ENCODE measurements around the gene COPB2. TPM values are rescaled to one million over a fixed set of nuclear protein-coding genes. Genes with fewer than 3 reads are reported as not detected.
A peak's percentile ranks its signal among the peaks of the same experiment; 100 is the strongest.

COPB2 gene
- total and polyA plus RNA-seq, 8 donors = 23.1 to 141 (median 56.0) TPM

DNA sequence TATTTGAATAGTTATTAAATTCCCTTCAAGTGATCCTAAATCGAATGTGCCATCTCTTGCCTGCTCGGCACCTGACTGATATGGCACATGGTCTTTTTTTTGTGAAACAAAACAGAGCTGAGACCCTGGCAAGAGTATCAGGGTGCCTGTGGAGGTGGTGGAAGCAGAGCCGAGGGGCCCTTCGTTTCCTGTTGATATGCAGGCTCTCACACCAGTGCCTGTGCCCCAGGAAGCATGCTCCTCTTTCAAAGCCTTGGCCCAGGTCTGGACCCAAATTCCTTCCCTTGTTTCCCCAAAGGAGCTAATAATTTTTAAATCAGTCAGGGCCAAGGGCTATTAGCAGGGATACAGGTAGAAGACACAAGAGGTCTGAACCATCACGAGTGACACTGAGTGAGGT, 67.1 kb downstream of the COPB2 start:
- peaks cover 0 to 22% (median 0%) of the 10 kb centered on the region in 3 donors for H3K27me3 ChIP-seq
- H3K4me1 ChIP-seq = no peaks in the 10 kb centered on the region
- TF ChIP-seq, protein P1, sequence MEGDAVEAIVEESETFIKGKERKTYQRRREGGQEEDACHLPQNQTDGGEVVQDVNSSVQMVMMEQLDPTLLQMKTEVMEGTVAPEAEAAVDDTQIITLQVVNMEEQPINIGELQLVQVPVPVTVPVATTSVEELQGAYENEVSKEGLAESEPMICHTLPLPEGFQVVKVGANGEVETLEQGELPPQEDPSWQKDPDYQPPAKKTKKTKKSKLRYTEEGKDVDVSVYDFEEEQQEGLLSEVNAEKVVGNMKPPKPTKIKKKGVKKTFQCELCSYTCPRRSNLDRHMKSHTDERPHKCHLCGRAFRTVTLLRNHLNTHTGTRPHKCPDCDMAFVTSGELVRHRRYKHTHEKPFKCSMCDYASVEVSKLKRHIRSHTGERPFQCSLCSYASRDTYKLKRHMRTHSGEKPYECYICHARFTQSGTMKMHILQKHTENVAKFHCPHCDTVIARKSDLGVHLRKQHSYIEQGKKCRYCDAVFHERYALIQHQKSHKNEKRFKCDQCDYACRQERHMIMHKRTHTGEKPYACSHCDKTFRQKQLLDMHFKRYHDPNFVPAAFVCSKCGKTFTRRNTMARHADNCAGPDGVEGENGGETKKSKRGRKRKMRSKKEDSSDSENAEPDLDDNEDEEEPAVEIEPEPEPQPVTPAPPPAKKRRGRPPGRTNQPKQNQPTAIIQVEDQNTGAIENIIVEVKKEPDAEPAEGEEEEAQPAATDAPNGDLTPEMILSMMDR (IDR thresholded peaks at IDR 0.05) = no peak
- TF ChIP-seq POLR2A (IDR thresholded peaks at IDR 0.05) (no peak), EP300 (IDR thresholded peaks at IDR 0.05) (no peak), POLR2AphosphoS5 (IDR thresholded peaks at IDR 0.05) (no peak)
- no peak overlapping the region for H3K27ac ChIP-seq
- no peak overlapping the region for H3K4me3 ChIP-seq
- intact Hi-C loops (cut with DNase I; ENCODE audit: low total_unique reads) = loop anchor here (10.0 kb wide), 1 partner anchor 388 kb away; no protein-coding TSS in a partner anchor
- no peaks in the 10 kb centered on the region for H3K9me3 ChIP-seq
- no peaks in the 10 kb centered on the region for H3K36me3 ChIP-seq
- no peak for DNase-seq
- WGBS, 5 donors = 62 to 76% (median 72%) methylated on average over 5 of the region's 5 CpGs

GRCh38 chr3:139320551-139321309, 68.7 kb downstream of the COPB2 start:
- H3K9me3 ChIP-seq = no peaks in the 10 kb centered on the region
- H3K27me3 ChIP-seq = peaks cover 0 to 38% (median 0%) of the 10 kb centered on the region in 3 donors
- TF ChIP-seq EP300 (IDR thresholded peaks at IDR 0.05) = no peak
- TF ChIP-seq POLR2A (IDR thresholded peaks at IDR 0.05) = no peak
- H3K4me3 ChIP-seq = no peak overlapping the region
- intact Hi-C loops (cut with DNase I; ENCODE audit: low total_unique reads) = loop anchor here (10.0 kb wide), 1 partner anchor 386 kb away; no protein-coding TSS in a partner anchor
- no peak overlapping the region for H3K27ac ChIP-seq
- WGBS, 5 donors = 59 to 72% (median 67%) methylated on average over 8 of the region's 8 CpGs
- no peaks in the 10 kb centered on the region for H3K36me3 ChIP-seq
- no peaks in the 10 kb centered on the region for H3K4me1 ChIP-seq
- no peak for DNase-seq

DNA sequence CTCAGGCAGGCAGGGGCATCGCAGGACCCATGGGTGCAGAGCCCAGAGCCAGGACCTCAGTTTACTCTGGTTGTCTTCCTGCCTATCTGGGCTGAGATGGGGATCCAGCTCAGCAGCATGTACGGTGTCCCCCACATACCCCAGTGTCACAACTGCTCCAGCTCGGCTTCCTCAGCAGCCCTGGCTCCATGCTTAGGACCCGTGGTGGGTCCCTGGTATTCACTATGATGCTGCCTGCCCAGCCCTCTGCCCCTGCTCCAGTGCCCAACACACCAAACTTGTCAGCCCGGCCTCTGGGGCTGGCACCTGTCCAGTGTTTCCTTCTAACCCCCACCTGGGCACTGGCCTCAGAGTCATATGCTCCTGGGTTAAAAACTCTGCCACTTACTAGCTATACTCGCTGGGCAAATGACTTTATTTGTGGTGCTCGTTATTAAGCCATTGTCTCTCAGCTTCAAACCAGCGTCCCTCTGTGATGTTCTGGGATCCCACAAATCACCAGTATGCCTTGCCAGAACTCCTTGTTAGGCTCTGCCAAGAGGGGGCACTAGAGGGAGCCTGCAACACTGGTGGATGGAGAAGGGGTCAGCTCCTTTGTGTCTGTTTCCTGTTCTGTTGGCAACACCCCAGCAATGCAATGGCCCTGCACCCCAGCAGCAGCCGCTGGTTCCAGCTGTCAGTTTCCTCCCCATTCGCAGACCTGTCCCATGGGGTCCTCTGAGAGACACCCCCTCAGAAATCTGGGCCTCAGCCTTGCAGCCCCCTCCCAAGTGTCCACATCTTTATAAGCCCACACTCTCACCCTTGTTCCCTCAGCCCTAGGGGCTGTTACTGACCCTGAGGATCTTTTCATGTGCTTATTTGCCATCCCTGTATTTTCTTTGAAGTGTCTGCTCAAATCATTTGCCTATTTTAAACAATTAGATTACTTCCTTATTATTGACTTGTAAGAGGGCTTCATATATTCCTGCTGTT, 69.7 kb downstream of the COPB2 start:
- 53 to 70% (median 66%) methylated on average over 10 of the region's 10 CpGs for WGBS, 5 donors
- TF ChIP-seq POLR2A (IDR thresholded peaks at IDR 0.05) = no peak
- TF ChIP-seq EP300 (IDR thresholded peaks at IDR 0.05) = no peak
- no peak for TF ChIP-seq POLR2AphosphoS5 (IDR thresholded peaks at IDR 0.05)
- TF ChIP-seq, protein P1 (IDR thresholded peaks at IDR 0.05) = no peak
- intact Hi-C loops (cut with DNase I; ENCODE audit: low total_unique reads) = loop anchor here (10.0 kb wide), 1 partner anchor 385 kb away; no protein-coding TSS in a partner anchor
- peak in 1 of 2 donors; percentile 40 for DNase-seq
- Histone ChIP-seq H3K27me3 (peaks cover 0 to 48% (median 0%) of the 10 kb centered on the region in 3 donors), H3K27ac (no peak overlapping the region), H3K4me3 (no peak overlapping the region), H3K4me1 (no peaks in the 10 kb centered on the region), H3K9me3 (no peaks in the 10 kb centered on the region), H3K36me3 (no peaks in the 10 kb centered on the region)

DNA sequence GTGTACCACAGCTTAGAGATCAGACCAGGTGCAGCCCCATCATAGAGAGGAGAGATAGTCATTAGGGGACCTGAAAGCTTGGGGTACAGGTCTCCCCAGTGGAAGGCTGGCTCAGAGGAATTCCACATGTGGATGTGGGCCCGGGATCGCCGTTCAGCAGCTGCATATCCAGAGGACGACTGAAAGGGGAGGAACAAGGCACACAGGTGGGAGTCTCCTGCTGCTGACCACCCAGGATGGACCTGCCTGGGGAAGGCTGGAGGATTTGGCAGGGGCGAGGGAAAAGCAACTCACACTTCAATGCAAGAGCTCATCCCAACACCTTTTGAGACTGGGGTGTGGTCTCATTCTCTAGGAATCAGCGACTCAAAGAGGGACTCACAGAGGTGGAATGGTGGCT, 70.6 kb downstream of the COPB2 start:
- Histone ChIP-seq H3K4me1 (no peaks in the 10 kb centered on the region), H3K9me3 (no peaks in the 10 kb centered on the region), H3K27me3 (peaks cover 0 to 57% (median 0%) of the 10 kb centered on the region in 3 donors), H3K4me3 (no peak overlapping the region), H3K27ac (no peak overlapping the region), H3K36me3 (no peaks in the 10 kb centered on the region)
- TF ChIP-seq POLR2AphosphoS5 (IDR thresholded peaks at IDR 0.05) (no peak), EP300 (IDR thresholded peaks at IDR 0.05) (no peak), POLR2A (IDR thresholded peaks at IDR 0.05) (no peak)
- TF ChIP-seq, protein P1 (IDR thresholded peaks at IDR 0.05) = no peak
- no peak for DNase-seq
- WGBS, 5 donors = 83 to 91% (median 85%) methylated on average over 6 of the region's 6 CpGs
- intact Hi-C loops (cut with DNase I; ENCODE audit: low total_unique reads) = no loop called here
